ENCODE results near the gene EYA4. TPM values are rescaled to one million over a fixed set of nuclear protein-coding genes. Genes with fewer than 3 reads are reported as not detected.

EYA4 gene
- polyA plus RNA-seq, 2 donors, result 0.02 to 0.04 TPM

DNA sequence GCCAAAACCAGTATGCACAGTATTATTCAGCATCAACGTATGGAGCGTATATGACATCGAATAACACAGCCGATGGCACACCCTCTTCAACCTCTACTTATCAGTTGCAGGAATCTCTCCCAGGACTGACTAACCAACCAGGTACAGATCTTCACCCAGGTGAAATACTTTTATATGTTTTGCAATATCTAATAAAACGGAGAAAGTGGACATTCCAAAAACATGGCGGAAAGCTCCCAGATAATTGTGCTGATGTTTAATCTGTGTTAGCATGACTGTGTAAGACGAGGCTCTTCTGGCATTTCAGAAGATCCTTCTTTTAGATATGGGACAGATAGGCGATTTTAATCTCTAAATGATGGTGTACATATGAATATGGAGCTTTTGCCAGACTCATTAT is 227.4 kb downstream of the EYA4 start:
- no peak overlapping the region for H3K27ac ChIP-seq (ENCODE audit: low read depth in 2 of 2, low read length in 1 of 2)
- H3K27me3 ChIP-seq (ENCODE audit: control insufficient read depth in 1 of 2, insufficient read depth in 2 of 2, low read length in 2 of 2), result no peaks in the 10 kb centered on the region
- H3K4me3 ChIP-seq (ENCODE audit: low read depth in 1 of 2, low read length in 2 of 2), result no peak overlapping the region
- H3K36me3 ChIP-seq (ENCODE audit: control insufficient read depth in 2 of 2, insufficient read depth in 2 of 2, low read length in 1 of 2), result no peaks in the 10 kb centered on the region
- 87 to 89% methylated on average over 8 of the region's 8 CpGs for WGBS, 2 donors
- no peaks in the 10 kb centered on the region for H3K4me1 ChIP-seq (ENCODE audit: control insufficient read depth in 2 of 2, insufficient read depth in 2 of 2, low read length in 1 of 2)
- H3K9me3 ChIP-seq (ENCODE audit: control insufficient read depth in 2 of 2, insufficient read depth in 1 of 2, low read depth in 1 of 2, low read length in 1 of 2), result no peaks in the 10 kb centered on the region

DNA sequence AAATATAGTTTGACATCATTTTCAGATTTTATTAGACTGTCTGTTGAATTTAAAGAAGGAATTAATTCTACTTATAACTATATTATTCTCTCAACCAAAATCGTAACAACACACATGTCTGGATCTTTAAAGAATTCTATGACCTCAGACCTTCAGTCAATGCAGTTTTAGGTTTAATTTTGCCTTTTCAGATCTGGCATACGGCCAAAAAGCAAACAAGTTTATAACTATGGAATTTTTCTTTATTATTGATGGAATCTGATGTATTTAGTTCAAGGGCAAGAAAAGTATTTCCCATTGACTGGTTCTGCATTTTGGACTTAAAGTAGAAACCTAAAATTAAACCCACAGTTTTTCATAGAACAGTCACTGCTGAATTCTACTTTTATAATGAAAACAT is 233.4 kb downstream of the EYA4 start:
- no peaks in the 10 kb centered on the region for H3K9me3 ChIP-seq (ENCODE audit: control insufficient read depth in 2 of 2, insufficient read depth in 1 of 2, low read depth in 1 of 2, low read length in 1 of 2)
- H3K27me3 ChIP-seq (ENCODE audit: control insufficient read depth in 1 of 2, insufficient read depth in 2 of 2, low read length in 2 of 2), result no peaks in the 10 kb centered on the region
- H3K4me3 ChIP-seq (ENCODE audit: low read depth in 1 of 2, low read length in 2 of 2), result no peak overlapping the region
- no peaks in the 10 kb centered on the region for H3K4me1 ChIP-seq (ENCODE audit: control insufficient read depth in 2 of 2, insufficient read depth in 2 of 2, low read length in 1 of 2)
- WGBS, 2 donors, result 38 to 52% methylated on average over 2 of the region's 2 CpGs
- H3K27ac ChIP-seq (ENCODE audit: low read depth in 2 of 2, low read length in 1 of 2), result no peak overlapping the region
- no peaks in the 10 kb centered on the region for H3K36me3 ChIP-seq (ENCODE audit: control insufficient read depth in 2 of 2, insufficient read depth in 2 of 2, low read length in 1 of 2)

DNA sequence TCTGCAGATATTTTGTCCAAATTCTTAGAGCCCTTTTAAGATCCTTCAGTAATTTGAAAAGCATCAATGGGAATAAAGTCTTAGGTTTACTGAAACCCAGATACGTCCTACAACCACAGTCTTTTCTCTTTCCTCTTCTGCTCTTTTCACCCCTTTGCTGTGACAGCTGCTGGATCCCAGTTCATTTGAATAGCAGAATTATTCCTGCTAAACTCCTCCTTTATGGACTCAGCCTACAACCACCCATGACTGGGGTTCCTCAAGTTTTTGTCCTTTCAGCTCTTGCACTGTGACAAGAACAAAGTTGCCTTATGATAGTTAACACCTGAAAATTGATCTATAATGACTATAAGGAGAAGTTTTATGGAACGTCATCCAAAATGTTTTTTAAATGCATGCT is 237.5 kb downstream of the EYA4 start:
- Histone ChIP-seq H3K4me1 (ENCODE audit: control insufficient read depth in 2 of 2, insufficient read depth in 2 of 2, low read length in 1 of 2) (no peaks in the 10 kb centered on the region), H3K27ac (ENCODE audit: low read depth in 2 of 2, low read length in 1 of 2) (no peak overlapping the region), H3K9me3 (ENCODE audit: control insufficient read depth in 2 of 2, insufficient read depth in 1 of 2, low read depth in 1 of 2, low read length in 1 of 2) (no peaks in the 10 kb centered on the region), H3K4me3 (ENCODE audit: low read depth in 1 of 2, low read length in 2 of 2) (no peak overlapping the region), H3K36me3 (ENCODE audit: control insufficient read depth in 2 of 2, insufficient read depth in 2 of 2, low read length in 1 of 2) (no peaks in the 10 kb centered on the region), H3K27me3 (ENCODE audit: control insufficient read depth in 1 of 2, insufficient read depth in 2 of 2, low read length in 2 of 2) (no peaks in the 10 kb centered on the region)
- 75 to 76% methylated on average over 2 of the region's 2 CpGs for WGBS, 2 donors

DNA sequence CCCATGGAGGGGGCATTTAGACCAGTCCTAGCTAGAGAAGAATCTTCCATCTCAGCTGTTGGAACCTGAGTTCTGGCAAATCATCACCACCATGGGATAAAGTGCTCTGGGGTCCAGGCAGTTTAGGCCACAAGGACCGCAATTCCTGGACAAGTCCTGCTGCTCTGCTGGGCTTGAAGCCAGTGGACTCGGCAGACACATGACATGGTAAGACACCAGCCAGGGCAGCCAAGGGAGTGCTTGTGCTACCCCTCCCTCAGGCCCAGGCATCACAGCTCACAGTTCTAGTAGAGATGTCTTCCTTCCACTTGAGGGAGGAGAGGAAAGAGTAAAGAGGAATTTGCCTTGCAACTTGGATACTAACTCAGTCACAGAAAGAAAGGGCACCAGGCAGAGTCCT is 246.0 kb downstream of the EYA4 start:
- Histone ChIP-seq H3K4me1 (ENCODE audit: control insufficient read depth in 2 of 2, insufficient read depth in 2 of 2, low read length in 1 of 2) (no peaks in the 10 kb centered on the region), H3K27me3 (ENCODE audit: control insufficient read depth in 1 of 2, insufficient read depth in 2 of 2, low read length in 2 of 2) (no peaks in the 10 kb centered on the region), H3K4me3 (ENCODE audit: low read depth in 1 of 2, low read length in 2 of 2) (no peak overlapping the region), H3K36me3 (ENCODE audit: control insufficient read depth in 2 of 2, insufficient read depth in 2 of 2, low read length in 1 of 2) (no peaks in the 10 kb centered on the region), H3K27ac (ENCODE audit: low read depth in 2 of 2, low read length in 1 of 2) (no peak overlapping the region), H3K9me3 (ENCODE audit: control insufficient read depth in 2 of 2, insufficient read depth in 1 of 2, low read depth in 1 of 2, low read length in 1 of 2) (no peaks in the 10 kb centered on the region)
- WGBS, 2 donors, result 83 to 92% methylated on average over 2 of the region's 2 CpGs

DNA sequence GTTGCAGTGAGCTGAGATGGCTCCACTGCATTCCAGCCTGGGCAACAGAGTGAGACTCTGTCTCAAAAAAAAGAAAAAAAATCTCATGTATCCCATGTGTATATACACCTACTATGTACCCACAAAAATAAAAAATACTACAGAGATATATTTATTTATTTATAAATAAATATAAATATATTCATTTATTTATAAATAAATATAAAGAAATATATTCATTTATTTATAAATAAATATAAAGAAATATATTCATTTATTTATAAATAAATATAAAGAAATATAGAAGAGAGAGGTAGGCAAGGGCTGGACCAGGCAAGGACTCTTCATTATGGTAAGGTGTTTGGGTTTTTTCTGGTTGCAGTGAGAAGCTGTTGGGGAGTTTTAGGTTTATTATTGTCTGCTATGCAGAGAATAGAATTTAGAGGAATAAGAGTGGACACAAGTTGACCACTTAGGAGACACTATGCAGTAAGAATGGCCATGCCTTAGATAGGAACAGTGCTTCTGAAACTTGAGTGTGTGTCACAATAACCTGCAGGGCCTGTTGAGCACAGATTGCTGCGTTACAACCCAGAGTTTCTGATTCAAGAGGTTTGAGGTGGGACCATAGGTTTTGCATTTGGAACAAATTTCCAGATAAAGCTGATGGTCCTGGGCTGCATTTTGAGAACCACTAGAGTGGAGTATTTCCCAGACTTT is 254.2 kb downstream of the EYA4 start:
- Histone ChIP-seq H3K36me3 (ENCODE audit: control insufficient read depth in 2 of 2, insufficient read depth in 2 of 2, low read length in 1 of 2) (no peaks in the 10 kb centered on the region), H3K4me1 (ENCODE audit: control insufficient read depth in 2 of 2, insufficient read depth in 2 of 2, low read length in 1 of 2) (no peaks in the 10 kb centered on the region), H3K27ac (ENCODE audit: low read depth in 2 of 2, low read length in 1 of 2) (no peak overlapping the region), H3K4me3 (ENCODE audit: low read depth in 1 of 2, low read length in 2 of 2) (no peak overlapping the region), H3K27me3 (ENCODE audit: control insufficient read depth in 1 of 2, insufficient read depth in 2 of 2, low read length in 2 of 2) (no peaks in the 10 kb centered on the region), H3K9me3 (ENCODE audit: control insufficient read depth in 2 of 2, insufficient read depth in 1 of 2, low read depth in 1 of 2, low read length in 1 of 2) (no peaks in the 10 kb centered on the region)
- WGBS, 2 donors, result 90 to 91% methylated on average over 1 of the region's 1 CpG

DNA sequence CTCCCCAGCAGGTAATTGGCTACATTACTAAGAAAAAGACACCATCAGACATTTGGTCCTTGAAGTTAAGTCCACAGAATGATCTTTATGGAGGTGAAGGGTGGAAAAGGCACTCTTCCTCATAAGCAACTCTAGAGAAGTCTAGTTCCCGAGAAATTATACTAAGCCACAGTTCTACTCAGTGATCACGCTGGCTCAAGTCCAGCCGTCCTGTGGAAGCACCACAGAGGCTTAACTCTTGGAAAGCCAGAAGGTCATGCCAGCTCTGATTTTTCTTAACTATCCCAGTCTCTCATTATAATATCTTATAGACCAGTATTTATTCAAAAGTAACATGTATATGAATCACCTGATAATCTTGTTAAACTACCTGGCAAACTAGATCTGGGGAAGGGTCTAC is 258.5 kb downstream of the EYA4 start:
- Histone ChIP-seq H3K4me3 (ENCODE audit: low read depth in 1 of 2, low read length in 2 of 2) (no peak overlapping the region), H3K27ac (ENCODE audit: low read depth in 2 of 2, low read length in 1 of 2) (no peak overlapping the region), H3K4me1 (ENCODE audit: control insufficient read depth in 2 of 2, insufficient read depth in 2 of 2, low read length in 1 of 2) (no peaks in the 10 kb centered on the region), H3K9me3 (ENCODE audit: control insufficient read depth in 2 of 2, insufficient read depth in 1 of 2, low read depth in 1 of 2, low read length in 1 of 2) (no peaks in the 10 kb centered on the region), H3K36me3 (ENCODE audit: control insufficient read depth in 2 of 2, insufficient read depth in 2 of 2, low read length in 1 of 2) (no peaks in the 10 kb centered on the region), H3K27me3 (ENCODE audit: control insufficient read depth in 1 of 2, insufficient read depth in 2 of 2, low read length in 2 of 2) (no peaks in the 10 kb centered on the region)
- 66 to 68% methylated on average over 3 of the region's 3 CpGs for WGBS, 2 donors

DNA sequence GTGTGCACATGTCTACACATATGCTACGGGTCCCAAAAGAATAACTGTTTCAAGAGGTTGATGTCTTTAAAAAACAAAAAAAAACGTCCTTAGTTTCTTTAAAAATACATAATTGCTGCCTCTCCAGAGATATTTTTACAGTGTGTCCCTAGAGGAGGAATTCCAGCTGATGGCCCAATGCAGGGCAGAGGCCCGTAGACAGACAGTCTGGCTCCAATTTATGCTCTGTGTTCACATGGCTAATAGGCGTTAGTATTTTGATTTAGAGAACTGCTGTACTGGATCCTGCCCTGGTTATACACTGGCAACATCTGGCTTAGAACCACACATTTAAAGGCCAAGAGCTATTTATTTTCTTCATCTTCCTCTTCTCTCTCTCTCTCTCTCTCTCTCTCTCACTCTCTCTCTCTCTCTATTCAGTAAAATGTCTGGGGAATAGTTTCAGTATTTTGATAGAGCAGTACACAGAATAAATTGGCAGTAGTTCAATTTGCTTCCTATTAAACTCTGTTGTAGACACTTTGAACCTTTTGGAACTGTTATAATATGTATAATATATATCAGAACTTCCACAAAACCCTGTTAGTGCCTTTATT is 260.6 kb downstream of the EYA4 start:
- H3K27ac ChIP-seq (ENCODE audit: low read depth in 2 of 2, low read length in 1 of 2), result no peak overlapping the region

DNA sequence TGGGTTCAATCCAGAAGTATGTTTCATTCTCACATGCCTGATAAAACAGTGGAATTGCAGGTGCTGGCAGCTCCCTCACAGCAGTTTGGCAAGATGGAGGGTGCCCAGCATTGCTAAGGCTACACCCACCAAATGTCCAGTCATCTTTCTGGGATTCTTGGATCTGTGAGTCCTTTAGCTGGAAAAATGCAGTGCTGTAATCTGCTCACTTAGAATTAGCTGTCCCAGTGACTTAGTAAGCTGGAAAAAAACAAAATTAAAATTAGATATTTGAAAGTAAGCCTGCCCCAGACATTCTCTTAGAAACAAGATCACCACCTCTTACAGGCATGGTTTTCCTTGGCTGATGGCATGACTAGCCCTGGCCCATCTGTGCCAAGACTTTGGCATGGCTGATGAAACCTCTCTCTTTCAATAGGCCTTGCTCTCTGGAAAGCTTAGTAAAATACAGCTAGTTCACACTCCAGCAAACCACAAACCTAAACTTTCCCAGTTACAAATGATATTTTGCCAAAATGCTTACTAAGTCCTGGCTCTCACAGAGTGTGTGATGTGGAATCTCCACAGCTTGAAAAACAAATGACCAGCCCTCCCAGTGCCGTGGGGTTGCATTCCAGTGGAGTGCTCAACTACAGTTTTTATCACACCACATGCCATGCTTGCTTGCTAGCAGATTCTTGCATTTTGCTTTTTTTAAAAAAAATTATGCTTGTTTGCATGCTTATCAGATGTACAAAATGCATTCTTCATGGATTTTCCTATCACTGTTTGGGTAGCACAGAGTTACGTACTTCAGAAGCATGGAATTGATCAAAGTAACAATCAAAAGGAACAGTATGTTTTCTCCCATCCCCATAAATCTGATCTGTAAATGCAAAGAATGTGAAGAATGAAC is 261.5 kb downstream of the EYA4 start:
- Histone ChIP-seq H3K9me3 (ENCODE audit: control insufficient read depth in 2 of 2, insufficient read depth in 1 of 2, low read depth in 1 of 2, low read length in 1 of 2) (no peaks in the 10 kb centered on the region), H3K4me1 (ENCODE audit: control insufficient read depth in 2 of 2, insufficient read depth in 2 of 2, low read length in 1 of 2) (no peaks in the 10 kb centered on the region), H3K27ac (ENCODE audit: low read depth in 2 of 2, low read length in 1 of 2) (no peak overlapping the region), H3K27me3 (ENCODE audit: control insufficient read depth in 1 of 2, insufficient read depth in 2 of 2, low read length in 2 of 2) (no peaks in the 10 kb centered on the region), H3K36me3 (ENCODE audit: control insufficient read depth in 2 of 2, insufficient read depth in 2 of 2, low read length in 1 of 2) (no peaks in the 10 kb centered on the region), H3K4me3 (ENCODE audit: low read depth in 1 of 2, low read length in 2 of 2) (no peak overlapping the region)
- WGBS, 2 donors, result 56 to 72% methylated on average over 2 of the region's 2 CpGs

More for the DNA sequence above, 260.6 kb downstream of the EYA4 start:
- no peaks in the 10 kb centered on the region for H3K27me3 ChIP-seq (ENCODE audit: control insufficient read depth in 1 of 2, insufficient read depth in 2 of 2, low read length in 2 of 2)
- no peak overlapping the region for H3K4me3 ChIP-seq (ENCODE audit: low read depth in 1 of 2, low read length in 2 of 2)
- no peaks in the 10 kb centered on the region for H3K4me1 ChIP-seq (ENCODE audit: control insufficient read depth in 2 of 2, insufficient read depth in 2 of 2, low read length in 1 of 2)
- H3K36me3 ChIP-seq (ENCODE audit: control insufficient read depth in 2 of 2, insufficient read depth in 2 of 2, low read length in 1 of 2), result no peaks in the 10 kb centered on the region
- H3K9me3 ChIP-seq (ENCODE audit: control insufficient read depth in 2 of 2, insufficient read depth in 1 of 2, low read depth in 1 of 2, low read length in 1 of 2), result no peaks in the 10 kb centered on the region
- WGBS, 2 donors, result 59 to 62% methylated on average over 4 of the region's 4 CpGs

DNA sequence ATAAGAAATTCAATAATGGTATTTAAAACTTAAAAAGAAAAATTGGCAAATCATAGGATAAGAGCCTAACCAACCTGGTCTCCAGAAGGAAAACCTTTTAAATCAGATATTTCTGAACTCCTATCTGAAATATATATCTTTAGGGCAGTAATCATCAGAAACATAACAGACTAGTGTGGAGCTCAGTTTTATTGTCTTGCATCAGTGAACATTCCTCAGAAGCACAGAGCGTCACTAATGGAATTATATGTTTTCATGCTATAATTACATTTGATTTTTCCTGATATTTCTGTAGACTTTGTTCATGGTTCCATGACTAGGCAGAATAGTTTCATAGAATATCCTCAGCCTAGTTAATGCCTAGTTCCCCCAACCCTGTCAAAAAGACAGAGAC is 262.2 kb downstream of the EYA4 start:
- H3K4me3 ChIP-seq (ENCODE audit: low read depth in 1 of 2, low read length in 2 of 2), result no peak overlapping the region
- no peaks in the 10 kb centered on the region for H3K27me3 ChIP-seq (ENCODE audit: control insufficient read depth in 1 of 2, insufficient read depth in 2 of 2, low read length in 2 of 2)
- no peaks in the 10 kb centered on the region for H3K4me1 ChIP-seq (ENCODE audit: control insufficient read depth in 2 of 2, insufficient read depth in 2 of 2, low read length in 1 of 2)
- 74 to 84% methylated on average over 1 of the region's 1 CpG for WGBS, 2 donors
- H3K9me3 ChIP-seq (ENCODE audit: control insufficient read depth in 2 of 2, insufficient read depth in 1 of 2, low read depth in 1 of 2, low read length in 1 of 2), result no peaks in the 10 kb centered on the region
- H3K36me3 ChIP-seq (ENCODE audit: control insufficient read depth in 2 of 2, insufficient read depth in 2 of 2, low read length in 1 of 2), result no peaks in the 10 kb centered on the region
- H3K27ac ChIP-seq (ENCODE audit: low read depth in 2 of 2, low read length in 1 of 2), result no peak overlapping the region

Data from esophagus (tissue), 2 donors.